HG02885 (cell line): Measurements from ENCODE around the gene TENM3.
"Not testable (repeated sequence)": the region's sequence is repeated elsewhere in the genome, so short reads cannot be mapped to it uniquely, and the experiment has no call there.

ENCODE experiments used
- ATAC-seq: cut with Tn5 transposase; IDR thresholded peaks from one replicate; pipeline ENCODE4 v1.9.1; 2021; ENCODE audit warnings: mild to moderate bottlenecking; ENCODE audit not compliant: unreplicated experiment, poor library complexity

Gene TENM3

GRCh38 chr4:182380771-182381181 is 137.6 kb downstream of the TENM3 start:
- ATAC-seq: no peak

GRCh38 chr4:182382941-182383340 is 139.7 kb downstream of the TENM3 start:
- no peak for ATAC-seq

GRCh38 chr4:182384631-182385091 is 141.5 kb downstream of the TENM3 start:
- no peak for ATAC-seq

- peak; percentile 53 for ATAC-seq
Measured at GRCh38 chr4:182385897-182386296, 142.7 kb downstream of the TENM3 start.

- not testable (repeated sequence) for ATAC-seq
Measured at GRCh38 chr4:182386576-182386975, 143.4 kb downstream of the TENM3 start.

GRCh38 chr4:182391111-182391684 is 148.0 kb downstream of the TENM3 start:
- ATAC-seq: no peak

- ATAC-seq: no peak
Measured at GRCh38 chr4:182394181-182394580, 151.0 kb downstream of the TENM3 start.

GRCh38 chr4:182400081-182400480 is 156.9 kb downstream of the TENM3 start:
- ATAC-seq: no peak

GRCh38 chr4:182400790-182401189 is 157.6 kb downstream of the TENM3 start:
- no peak for ATAC-seq

- ATAC-seq: no peak
Measured at GRCh38 chr4:182404376-182404775, 161.2 kb downstream of the TENM3 start.

- no peak for ATAC-seq
Measured at GRCh38 chr4:182405087-182405486, 161.9 kb downstream of the TENM3 start.

- no peak for ATAC-seq
Measured at GRCh38 chr4:182409271-182409670, 166.1 kb downstream of the TENM3 start.

GRCh38 chr4:182411391-182411790 is 168.2 kb downstream of the TENM3 start:
- ATAC-seq: no peak

GRCh38 chr4:182413550-182413949 is 170.3 kb downstream of the TENM3 start:
- no peak for ATAC-seq

GRCh38 chr4:182415116-182415515 is 171.9 kb downstream of the TENM3 start:
- ATAC-seq: no peak

- ATAC-seq: no peak
Measured at GRCh38 chr4:182416067-182416466, 172.9 kb downstream of the TENM3 start.

- no peak for ATAC-seq
Measured at GRCh38 chr4:182418054-182418734, 175.0 kb downstream of the TENM3 start.

- no peak for ATAC-seq
Measured at GRCh38 chr4:182420189-182420588, 177.0 kb downstream of the TENM3 start.

GRCh38 chr4:182421753-182422152 is 178.6 kb downstream of the TENM3 start:
- no peak for ATAC-seq

- no peak for ATAC-seq
Measured at GRCh38 chr4:182425302-182425701, 182.1 kb downstream of the TENM3 start.

GRCh38 chr4:182426901-182427300 is 183.7 kb downstream of the TENM3 start:
- ATAC-seq: no peak

- no peak for ATAC-seq
Measured at GRCh38 chr4:182427554-182427953, 184.4 kb downstream of the TENM3 start.
